Measurements from ENCODE around the gene PPP1R26. TPM values are rescaled to one million over a fixed set of nuclear protein-coding genes. Genes with fewer than 3 reads are reported as not detected.

Gene PPP1R26, protein sequence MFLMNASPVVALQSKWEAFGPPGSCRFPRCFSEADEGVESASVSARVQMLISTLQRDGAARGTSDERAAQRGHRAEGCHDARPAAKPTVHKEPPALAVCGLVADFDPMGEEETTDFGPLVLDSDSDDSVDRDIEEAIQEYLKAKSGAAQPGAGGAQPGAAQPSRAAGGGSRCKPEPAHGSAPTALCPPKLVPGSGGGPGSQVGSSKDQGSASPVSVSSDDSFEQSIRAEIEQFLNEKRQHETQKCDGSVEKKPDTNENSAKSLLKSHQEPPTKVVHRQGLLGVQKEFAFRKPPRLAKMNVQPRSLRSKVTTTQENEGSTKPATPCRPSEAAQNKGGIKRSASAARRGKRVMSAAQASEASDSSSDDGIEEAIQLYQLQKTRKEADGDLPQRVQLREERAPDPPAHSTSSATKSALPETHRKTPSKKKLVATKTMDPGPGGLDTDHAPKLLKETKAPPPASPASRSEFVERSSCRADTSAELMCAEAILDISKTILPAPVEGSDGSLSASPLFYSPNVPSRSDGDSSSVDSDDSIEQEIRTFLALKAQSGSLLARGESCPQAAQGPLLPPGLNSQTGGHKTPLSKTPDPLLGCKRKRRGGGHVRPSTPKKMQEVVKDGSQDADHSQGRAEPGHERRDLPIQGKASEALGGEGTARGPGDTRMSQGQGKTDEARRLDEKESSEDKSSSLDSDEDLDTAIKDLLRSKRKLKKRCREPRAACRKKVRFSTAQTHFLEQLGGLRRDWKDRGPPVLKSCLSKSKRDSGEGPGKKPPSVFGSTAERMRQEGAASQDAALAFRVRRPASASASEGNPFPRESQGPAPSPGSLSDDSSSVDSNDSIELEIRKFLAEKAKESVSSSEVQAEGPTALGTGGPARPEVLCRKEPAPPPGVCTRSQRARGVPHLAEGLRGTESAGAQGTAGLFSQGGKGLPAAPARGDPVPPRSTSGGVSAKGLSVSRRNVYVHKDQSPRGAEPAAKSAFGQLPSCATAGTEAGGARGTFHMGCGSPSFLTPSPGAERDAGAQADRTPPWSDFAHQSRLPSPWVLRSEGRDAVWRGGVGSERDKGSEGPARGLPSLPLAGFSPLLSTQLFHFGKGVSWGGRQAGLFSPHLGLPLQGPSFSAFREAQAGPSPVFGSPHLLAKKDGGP (N-terminal part only)
- total RNA-seq (2013), result 8.4 TPM
- 1 to 10 TPM in 1 of 3 donors, under 1 TPM in 2; 0.56 to 4.7 (median 0.60) TPM for polyA plus RNA-seq
- polyA minus RNA-seq, result 6.0 and 9.7 TPM in 2 replicates
- 1.0 to 13.4 (median 6.0) reads per million in 11 experiments for total RNA-seq

DNA sequence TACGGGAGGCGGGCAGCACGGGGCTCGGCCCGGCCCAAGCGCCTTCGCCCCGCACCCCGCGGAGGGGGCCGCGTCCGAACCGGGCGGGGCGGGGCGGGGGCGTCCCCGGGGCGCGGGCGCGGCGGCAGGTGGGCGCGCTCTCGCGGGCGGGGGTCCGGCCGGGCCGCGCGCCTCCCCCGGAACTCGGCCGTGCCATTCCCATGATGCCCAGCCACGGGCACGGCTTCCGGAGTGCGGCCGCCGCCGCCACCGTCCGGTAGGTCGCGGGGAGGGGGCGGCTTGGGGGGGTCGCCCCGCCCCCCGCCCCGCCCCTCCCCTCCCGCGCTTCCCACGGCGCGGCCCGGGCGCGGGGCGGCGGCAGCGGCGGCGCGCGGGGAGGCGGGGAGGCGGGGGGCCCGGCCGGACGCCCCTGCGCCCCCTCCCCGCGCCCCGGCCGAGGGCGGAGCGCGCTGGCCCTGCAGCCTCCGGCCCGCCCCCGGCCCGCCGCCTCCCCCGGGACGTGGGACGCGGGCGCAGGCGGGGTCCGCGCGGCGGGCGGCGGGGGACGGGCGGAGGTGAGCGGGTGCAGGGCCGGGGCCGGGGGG lies at the start of gene PPP1R26:
Gene PPP1R26 (plus strand): TSS at position 314 of the 584 bp plus-strand sequence. CDS start 4,729 bp downstream, outside the sequence.
- H3K27me3 Mint-ChIP-seq (ENCODE audit: low read depth in 3 of 3), result peaks cover 19 to 34% (median 20%) of the 10 kb centered on the region in 3 donors
- Histone ChIP-seq H3K4me1 (ENCODE audit: control insufficient read depth in 1 of 2, insufficient read depth in 2 of 2, low read length in 2 of 2) (peaks cover 11% of the 10 kb centered on the region in 2 donors), H3K4me2 (replicated peaks; ENCODE audit: extremely low read depth, low read length, poor library complexity, severe bottlenecking) (peak within 1 kb of the TSS; percentile 93), H3K9ac (ENCODE audit: insufficient read depth, low read length, poor library complexity, severe bottlenecking) (peak within 1 kb of the TSS; percentile 69), H3K27me3 (ENCODE audit: control insufficient read depth in 2 of 2, insufficient read depth in 2 of 2, low read length in 2 of 2) (peaks cover 0 to 17% of the 10 kb centered on the region in 2 donors), H4K20me1 (ENCODE audit: insufficient read depth, low read length) (peaks cover 5% of the 10 kb centered on the region), H3K79me2 (ENCODE audit: insufficient read depth, low read length) (peaks cover 4% of the 10 kb centered on the region), H3K4me3 (replicated peaks in 1 of 3; ENCODE audit: low read depth in 2 of 3, low read length in 3 of 3) (peak within 1 kb of the TSS; percentile 60 to 87 (median 62)), H3K36me3 (replicated peaks in 1 of 2; ENCODE audit: control insufficient read depth in 1 of 2, insufficient read depth in 2 of 2, low read length in 2 of 2) (peaks cover 4 to 14% of the 10 kb centered on the region in 2 donors), H3K27ac (ENCODE audit: low read depth in 1 of 2, low read length in 2 of 2) (no peak within 1 kb of the TSS), H2AFZ (ENCODE audit: insufficient read depth, low read depth, low read length, poor library complexity, severe bottlenecking) (peak within 1 kb of the TSS; percentile 87), H3K9me3 (replicated peaks in 1 of 2; ENCODE audit: control insufficient read depth in 1 of 2, insufficient read depth in 1 of 2, low read length in 2 of 2) (no peaks in the 10 kb centered on the region)
- no peak for DNase-seq
- H3K27ac Mint-ChIP-seq, result peak within 1 kb of the TSS in 3 of 7 donors; percentile 43 to 72 (median 54)
- WGBS (ENCODE audit: insufficient coverage), result 0% methylated on average over 69 of the region's 103 CpGs
- H3K36me3 Mint-ChIP-seq, result peaks cover 8 to 12% of the 10 kb centered on the region in 2 donors
- peak within 1 kb of the TSS; percentile 89 to 95 for H3K4me3 Mint-ChIP-seq
- intact Hi-C loops (cut with micrococcal nuclease), result no loop called here
- TF ChIP-seq, protein P1, sequence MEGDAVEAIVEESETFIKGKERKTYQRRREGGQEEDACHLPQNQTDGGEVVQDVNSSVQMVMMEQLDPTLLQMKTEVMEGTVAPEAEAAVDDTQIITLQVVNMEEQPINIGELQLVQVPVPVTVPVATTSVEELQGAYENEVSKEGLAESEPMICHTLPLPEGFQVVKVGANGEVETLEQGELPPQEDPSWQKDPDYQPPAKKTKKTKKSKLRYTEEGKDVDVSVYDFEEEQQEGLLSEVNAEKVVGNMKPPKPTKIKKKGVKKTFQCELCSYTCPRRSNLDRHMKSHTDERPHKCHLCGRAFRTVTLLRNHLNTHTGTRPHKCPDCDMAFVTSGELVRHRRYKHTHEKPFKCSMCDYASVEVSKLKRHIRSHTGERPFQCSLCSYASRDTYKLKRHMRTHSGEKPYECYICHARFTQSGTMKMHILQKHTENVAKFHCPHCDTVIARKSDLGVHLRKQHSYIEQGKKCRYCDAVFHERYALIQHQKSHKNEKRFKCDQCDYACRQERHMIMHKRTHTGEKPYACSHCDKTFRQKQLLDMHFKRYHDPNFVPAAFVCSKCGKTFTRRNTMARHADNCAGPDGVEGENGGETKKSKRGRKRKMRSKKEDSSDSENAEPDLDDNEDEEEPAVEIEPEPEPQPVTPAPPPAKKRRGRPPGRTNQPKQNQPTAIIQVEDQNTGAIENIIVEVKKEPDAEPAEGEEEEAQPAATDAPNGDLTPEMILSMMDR (IDR thresholded peaks at IDR 0.05), result no peak
- H3K4me1 Mint-ChIP-seq, result peaks cover 12% of the 10 kb centered on the region
- H3K9me3 Mint-ChIP-seq, result no peaks in the 10 kb centered on the region

Data from CD14-positive monocyte (primary cell).